HEK293 (cell line): Measurements from ENCODE around the gene SZRD1.

Experiments
- GLIS2 ChIP-seq: fragments of 450-650 bp; formaldehyde crosslinking; IDR thresholded peaks from 2 replicates; pipeline ENCODE4 v1.5.1; 2016; ENCODE audit warnings: missing biosample characterization, missing genetic modification characterization
- HOXA7 ChIP-seq: sonication (generic); formaldehyde crosslinking; IDR thresholded peaks from 2 replicates; pipeline ENCODE4 v1.8.1; 2022; ENCODE audit warnings: missing genetic modification reagents, borderline replicate concordance
- KLF16 ChIP-seq: fragments of 450-650 bp; formaldehyde crosslinking; IDR thresholded peaks from 2 replicates; pipeline ENCODE4 v1.5.1; 2017; ENCODE audit warnings: missing biosample characterization, missing genetic modification characterization
- KLF17 ChIP-seq: fragments of 450-650 bp; formaldehyde crosslinking; IDR thresholded peaks from 2 replicates; pipeline ENCODE4 v1.5.1; 2016; ENCODE audit warnings: missing biosample characterization, missing genetic modification characterization
- PRDM2 ChIP-seq: fragments of 450-650 bp; formaldehyde crosslinking; IDR thresholded peaks from 2 replicates; pipeline ENCODE4 v1.5.1; 2016; ENCODE audit warnings: missing biosample characterization, missing genetic modification characterization, borderline replicate concordance
- RBAK ChIP-seq: fragments of 450-650 bp; formaldehyde crosslinking; IDR thresholded peaks from 2 replicates; pipeline ENCODE4 v1.5.1; 2016; ENCODE audit warnings: missing biosample characterization, missing genetic modification characterization
- TCF7L2 ChIP-seq: IDR thresholded peaks from 2 replicates; pipeline ENCODE4 v1.6.1; 2011; ENCODE audit warnings: low read depth, mild to moderate bottlenecking, inconsistent platforms, low read length, moderate library complexity, borderline replicate concordance
- ZNF140 ChIP-seq: fragments of 450-650 bp; formaldehyde crosslinking; IDR thresholded peaks from 2 replicates; pipeline ENCODE4 v1.5.1; 2016; ENCODE audit warnings: missing biosample characterization, missing genetic modification characterization
- ZNF157 ChIP-seq: fragments of 450-650 bp; formaldehyde crosslinking; IDR thresholded peaks from 2 replicates; pipeline ENCODE4 v1.5.1; 2016; ENCODE audit warnings: missing biosample characterization, missing genetic modification characterization
- ZNF350 ChIP-seq: fragments of 450-650 bp; formaldehyde crosslinking; IDR thresholded peaks from 2 replicates; pipeline ENCODE4 v1.5.0; 2017; ENCODE audit warnings: missing biosample characterization, mild to moderate bottlenecking, missing genetic modification characterization
- ZNF404 ChIP-seq: fragments of 450-650 bp; formaldehyde crosslinking; IDR thresholded peaks from 2 replicates; pipeline ENCODE4 v1.5.1; 2017; ENCODE audit warnings: missing biosample characterization, missing genetic modification characterization
- ZNF529 ChIP-seq: fragments of 450-650 bp; formaldehyde crosslinking; IDR thresholded peaks from 2 replicates; pipeline ENCODE4 v1.5.1; 2017; ENCODE audit warnings: missing genetic modification characterization, missing biosample characterization; ENCODE audit not compliant: insufficient replicate concordance
- ZNF530 ChIP-seq: fragments of 450-650 bp; formaldehyde crosslinking; IDR thresholded peaks from 2 replicates; pipeline ENCODE4 v1.5.1; 2016; ENCODE audit warnings: low read depth, missing biosample characterization, missing genetic modification characterization
- ZNF560 ChIP-seq: fragments of 450-650 bp; formaldehyde crosslinking; IDR thresholded peaks from 2 replicates; pipeline ENCODE4 v1.5.1; 2017; ENCODE audit warnings: missing biosample characterization, missing genetic modification characterization, borderline replicate concordance
- ZNF585B ChIP-seq: fragments of 450-650 bp; formaldehyde crosslinking; IDR thresholded peaks from 2 replicates; pipeline ENCODE4 v1.5.1; 2016; ENCODE audit warnings: missing biosample characterization, missing genetic modification characterization
- ZNF610 ChIP-seq: fragments of 450-650 bp; formaldehyde crosslinking; IDR thresholded peaks from 2 replicates; pipeline ENCODE4 v1.5.1; 2016; ENCODE audit warnings: missing biosample characterization, missing genetic modification characterization, borderline replicate concordance
- ZNF626 ChIP-seq: fragments of 450-650 bp; sonication (Bioruptor Pico); formaldehyde crosslinking; IDR thresholded peaks from 2 replicates; pipeline ENCODE4 v1.5.1; 2018; ENCODE audit warnings: missing biosample characterization, missing genetic modification characterization, inconsistent platforms
- ZNF654 ChIP-seq: fragments of 450-650 bp; formaldehyde crosslinking; IDR thresholded peaks from 2 replicates; pipeline ENCODE4 v1.5.1; 2016; ENCODE audit warnings: low read depth, missing biosample characterization, missing genetic modification characterization
- ZNF670 ChIP-seq: fragments of 450-650 bp; formaldehyde crosslinking; IDR thresholded peaks from 2 replicates; pipeline ENCODE4 v1.5.1; 2016; ENCODE audit warnings: missing biosample characterization, missing genetic modification characterization, low read depth
- ZSCAN18 ChIP-seq: fragments of 450-650 bp; formaldehyde crosslinking; IDR thresholded peaks from 2 replicates; pipeline ENCODE4 v1.5.1; 2016; ENCODE audit warnings: missing biosample characterization, missing genetic modification characterization
- TF ChIP-seq, protein P1 (sequence below): fragments of 450-650 bp; IDR thresholded peaks from 2 replicates; pipeline ENCODE4 v1.5.1; 2018; ENCODE audit warnings: missing biosample characterization, mild to moderate bottlenecking, missing genetic modification characterization

The SZRD1 gene

DNA sequence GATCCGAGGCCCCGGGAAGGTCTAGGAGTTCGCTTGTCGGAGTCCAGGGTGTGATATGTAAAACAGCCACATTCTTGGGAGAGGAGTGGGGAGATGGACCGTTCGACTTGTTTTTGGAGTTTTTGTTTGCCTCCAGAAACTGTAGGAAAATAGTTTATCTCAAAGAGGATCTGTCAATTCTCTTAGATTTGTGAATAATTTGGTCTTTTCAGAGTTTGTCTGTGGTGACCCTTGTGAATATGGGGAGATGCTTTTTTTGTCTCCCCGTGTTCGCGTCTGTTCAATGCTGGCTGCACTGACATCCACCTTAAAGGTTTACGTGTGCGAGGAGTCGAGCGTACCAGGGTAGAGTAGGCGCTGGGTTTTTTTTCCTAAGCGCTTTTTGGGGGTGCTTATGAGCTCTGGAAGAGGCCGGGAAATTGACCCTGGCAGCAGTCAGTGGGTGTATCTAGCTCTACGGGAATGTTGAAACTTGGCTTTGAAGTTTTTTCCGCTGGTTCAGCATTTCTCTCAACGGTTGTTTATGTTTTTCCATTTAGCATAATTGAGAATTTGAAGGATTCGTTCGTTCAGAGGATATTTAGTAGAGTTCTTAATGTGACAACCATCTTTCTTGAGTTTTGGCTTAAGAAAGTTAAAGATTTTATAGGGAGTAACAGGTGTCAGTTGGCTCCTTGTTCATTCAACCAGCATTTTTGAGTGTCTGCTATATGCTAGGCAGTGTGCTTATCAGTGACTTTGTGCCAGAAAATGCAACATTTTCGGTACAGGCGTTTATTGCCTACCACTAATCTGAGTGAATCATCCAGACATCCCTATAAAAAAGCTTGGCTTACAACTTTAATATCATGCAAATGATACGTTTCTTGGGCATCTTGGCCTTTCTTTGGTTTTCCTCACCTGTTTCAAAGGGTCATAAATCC is 1.2 kb downstream of the SZRD1 start (continued):
- TF ChIP-seq PRDM2 (tag by site-specific recombination) (no peak), ZNF157 (no peak), ZSCAN18 (tag by site-specific recombination) (no peak), TCF7L2 (peak; percentile 31; the same call in 1 of the 2 replicates), RBAK (no peak), GLIS2 (tag by site-specific recombination) (no peak), ZNF610 (no peak), HOXA7 (CRISPR knock-in tag) (no peak), ZNF560 (tag by site-specific recombination) (no peak), ZNF350 (tag by site-specific recombination) (no peak), ZNF654 (tag by site-specific recombination) (no peak), KLF16 (tag by site-specific recombination) (no peak), ZNF585B (tag by site-specific recombination) (no peak), ZNF140 (tag by site-specific recombination) (no peak), ZNF626 (tag by site-specific recombination) (no peak), ZNF404 (tag by site-specific recombination) (no peak), ZNF530 (tag by site-specific recombination) (no peak), ZNF529 (tag by site-specific recombination) (no peak), KLF17 (tag by site-specific recombination) (no peak), ZNF670 (tag by site-specific recombination) (no peak)
- TF ChIP-seq, protein P1, sequence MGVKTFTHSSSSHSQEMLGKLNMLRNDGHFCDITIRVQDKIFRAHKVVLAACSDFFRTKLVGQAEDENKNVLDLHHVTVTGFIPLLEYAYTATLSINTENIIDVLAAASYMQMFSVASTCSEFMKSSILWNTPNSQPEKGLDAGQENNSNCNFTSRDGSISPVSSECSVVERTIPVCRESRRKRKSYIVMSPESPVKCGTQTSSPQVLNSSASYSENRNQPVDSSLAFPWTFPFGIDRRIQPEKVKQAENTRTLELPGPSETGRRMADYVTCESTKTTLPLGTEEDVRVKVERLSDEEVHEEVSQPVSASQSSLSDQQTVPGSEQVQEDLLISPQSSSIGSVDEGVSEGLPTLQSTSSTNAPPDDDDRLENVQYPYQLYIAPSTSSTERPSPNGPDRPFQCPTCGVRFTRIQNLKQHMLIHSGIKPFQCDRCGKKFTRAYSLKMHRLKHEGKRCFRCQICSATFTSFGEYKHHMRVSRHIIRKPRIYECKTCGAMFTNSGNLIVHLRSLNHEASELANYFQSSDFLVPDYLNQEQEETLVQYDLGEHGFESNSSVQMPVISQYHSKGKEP (tag by site-specific recombination), result peak; percentile 45; the same call in 1 of the 2 replicates
